ENCODE measurements around the gene AZIN2.
A peak's percentile ranks its signal among the peaks of the same experiment; 100 is the strongest.
"Not testable (repeated sequence)": the region's sequence is repeated elsewhere in the genome, so short reads cannot be mapped to it uniquely, and the experiment has no call there.

Gene AZIN2

DNA sequence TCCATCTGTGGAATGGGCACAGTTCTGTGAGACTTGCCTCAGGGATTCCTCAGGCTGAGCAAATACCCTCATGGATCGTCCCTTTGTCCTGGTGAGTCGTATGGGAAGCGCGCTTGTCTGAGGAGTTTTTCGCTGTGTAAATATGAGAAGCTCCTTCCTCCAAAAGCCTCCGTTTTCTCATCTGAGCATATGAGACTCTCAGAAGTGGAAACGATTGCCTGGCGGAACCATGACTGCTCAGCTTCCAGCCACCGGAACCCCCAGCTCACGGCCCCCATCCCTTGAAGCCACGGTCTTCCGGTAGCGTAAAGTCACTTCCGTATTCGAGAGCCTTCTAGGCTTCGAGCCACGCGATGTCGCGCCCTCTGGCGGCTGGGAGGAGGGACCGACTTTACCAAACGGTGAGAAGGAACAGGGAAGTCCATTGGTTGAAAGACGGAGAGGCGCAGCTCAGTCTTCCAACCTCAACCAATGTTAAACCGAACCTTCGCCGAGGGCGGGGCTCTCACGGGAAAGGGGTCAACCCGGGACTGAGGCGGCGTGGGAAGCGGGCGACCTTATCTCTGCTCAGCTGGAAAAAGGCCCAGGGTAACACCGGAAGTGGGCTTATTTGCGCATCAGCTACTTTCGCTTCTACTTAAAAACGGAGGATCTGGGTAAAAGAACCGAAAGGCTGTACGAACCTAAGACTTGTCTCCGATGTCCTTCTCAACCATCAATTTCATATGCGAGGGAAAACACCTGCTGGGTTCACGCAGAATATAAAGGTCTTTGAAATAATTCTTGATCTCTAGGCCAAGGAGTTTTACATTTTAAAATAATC is 46.3 kb downstream of the AZIN2 start:
- DNase-seq (ENCODE audit: low read depth, low spot score), result peak; percentile 99

DNA sequence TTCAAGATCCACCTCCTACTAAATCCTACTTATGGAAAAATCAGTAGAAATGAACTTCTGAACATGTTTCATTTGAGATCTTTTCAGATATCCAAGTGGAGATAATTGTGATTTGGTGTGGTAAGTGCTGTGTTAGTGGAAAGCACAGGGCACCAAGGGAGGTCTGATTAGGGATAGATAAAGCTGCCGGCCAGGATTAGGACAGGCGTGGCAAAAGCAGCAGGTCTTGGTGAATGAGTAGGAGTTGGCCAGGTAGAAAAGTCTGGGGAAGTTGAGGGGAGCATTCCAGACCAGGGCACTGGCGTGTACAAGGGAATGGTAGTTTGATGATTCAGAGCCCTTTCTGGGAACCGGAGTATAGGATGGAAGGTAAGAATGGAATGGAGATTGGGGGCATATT is 47.8 kb downstream of the AZIN2 start:
- DNase-seq (ENCODE audit: low read depth, low spot score), result no peak

DNA sequence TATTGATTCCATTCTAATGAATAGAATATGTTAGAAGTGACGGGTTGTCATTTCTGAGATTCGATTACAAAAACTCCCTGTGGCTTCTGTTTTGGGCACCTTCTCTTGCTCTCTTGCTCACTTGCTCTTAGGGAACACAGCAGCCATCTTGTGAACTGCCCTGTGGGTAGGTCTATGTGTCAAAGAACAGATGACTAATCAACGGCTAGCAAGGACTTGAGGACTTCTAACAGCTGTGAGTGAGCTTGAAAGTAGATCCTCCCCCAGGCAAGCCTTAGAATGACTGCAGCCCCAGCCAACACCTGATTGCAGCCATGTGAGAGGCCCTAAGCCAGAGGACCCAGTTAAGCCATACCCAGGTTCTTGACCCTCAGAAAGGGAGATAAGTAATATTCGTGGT is 49.3 kb downstream of the AZIN2 start:
- no peak for DNase-seq (ENCODE audit: low read depth, low spot score)

DNA sequence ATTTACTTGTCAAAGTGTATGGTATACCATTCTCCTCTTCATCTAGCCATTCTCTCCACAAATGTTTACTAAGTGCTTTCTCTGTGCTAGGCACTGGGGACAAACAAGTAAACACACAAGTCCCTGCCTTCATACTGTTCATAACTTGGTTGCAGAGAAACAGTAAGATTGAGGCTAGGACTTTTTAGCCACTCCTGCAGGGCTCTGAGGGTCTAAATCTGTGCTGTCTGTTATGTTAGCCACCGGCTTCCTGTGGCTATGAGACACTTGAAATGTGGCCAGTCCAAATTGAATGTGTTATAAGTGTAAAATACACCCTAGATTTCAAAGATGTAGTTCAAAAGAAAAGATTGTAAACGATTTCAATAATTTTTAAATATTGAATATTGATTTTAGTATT is 50.2 kb downstream of the AZIN2 start:
- DNase-seq (ENCODE audit: low read depth, low spot score), result no peak

DNA sequence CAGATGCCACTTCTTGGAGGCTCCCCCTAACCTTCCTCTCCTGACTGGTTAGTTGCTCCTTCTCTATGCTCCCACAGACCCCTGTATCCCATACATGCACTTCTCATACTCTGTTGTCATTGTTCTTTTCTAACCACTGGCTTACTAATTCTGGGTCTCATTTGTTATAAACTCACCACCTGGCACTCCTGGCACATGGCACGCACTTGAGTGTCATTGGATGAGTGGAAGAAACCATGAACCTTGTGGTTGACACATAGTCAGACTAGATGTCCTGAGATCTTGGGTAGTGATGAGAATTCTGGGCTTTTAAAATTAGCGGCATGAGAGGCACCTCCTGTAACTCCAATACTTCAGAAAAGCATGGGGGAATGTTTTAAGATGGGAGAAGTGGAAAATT is 51.6 kb downstream of the AZIN2 start:
- no peak for DNase-seq (ENCODE audit: low read depth, low spot score)

DNA sequence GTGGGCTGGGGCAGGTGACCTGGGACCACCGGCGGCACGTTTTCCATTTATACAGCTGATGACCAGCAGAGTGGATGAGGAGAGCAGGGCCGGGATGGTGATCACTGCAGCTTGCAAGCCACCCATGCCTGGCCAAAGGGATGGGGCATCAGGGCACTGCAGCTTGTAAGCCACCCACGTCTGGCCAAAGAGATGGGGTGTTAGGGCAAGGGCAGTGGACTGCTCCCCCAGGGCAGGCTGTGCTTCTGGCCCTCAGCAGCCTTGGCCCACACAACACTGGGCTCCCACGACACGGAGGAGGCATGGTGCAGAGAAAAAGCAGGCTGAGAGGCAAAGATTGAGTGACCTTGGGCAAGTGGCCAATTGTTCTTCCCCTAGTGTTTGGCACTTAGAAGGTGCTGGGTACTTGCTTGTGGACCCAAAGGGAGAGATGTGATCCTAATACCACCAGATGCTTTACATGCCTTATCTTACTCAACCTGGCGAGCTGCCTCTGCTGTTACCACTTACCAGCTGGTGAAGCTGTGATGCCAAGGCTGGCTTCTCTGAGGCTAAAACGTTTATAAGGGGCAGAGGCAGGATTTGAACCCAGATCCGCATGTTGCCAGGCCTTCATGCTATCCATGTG is 52.6 kb downstream of the AZIN2 start:
- DNase-seq (ENCODE audit: low read depth, low spot score), result no peak

DNA sequence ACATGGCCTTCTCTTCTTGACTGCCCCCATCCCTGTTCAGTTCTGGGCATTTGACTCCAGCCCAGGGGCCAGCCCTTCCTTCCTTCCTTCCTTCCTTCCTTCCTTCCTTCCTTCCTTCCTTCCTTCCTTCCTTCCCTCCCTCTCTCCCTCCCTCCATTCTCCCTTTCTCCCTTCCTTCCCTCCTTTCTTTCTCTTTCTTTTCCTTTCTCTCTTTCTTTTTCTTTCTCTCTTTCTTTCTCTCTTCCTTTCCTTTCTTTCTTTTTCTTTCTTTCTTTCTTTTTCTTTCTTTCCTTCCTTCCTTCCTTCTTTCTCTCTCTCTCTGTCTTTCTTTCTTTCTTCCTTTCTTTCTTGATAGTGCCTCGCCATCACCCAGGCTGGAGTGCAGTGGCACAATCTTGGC is 55.1 kb downstream of the AZIN2 start:
- not testable (repeated sequence) for DNase-seq (ENCODE audit: low read depth, low spot score)

DNA sequence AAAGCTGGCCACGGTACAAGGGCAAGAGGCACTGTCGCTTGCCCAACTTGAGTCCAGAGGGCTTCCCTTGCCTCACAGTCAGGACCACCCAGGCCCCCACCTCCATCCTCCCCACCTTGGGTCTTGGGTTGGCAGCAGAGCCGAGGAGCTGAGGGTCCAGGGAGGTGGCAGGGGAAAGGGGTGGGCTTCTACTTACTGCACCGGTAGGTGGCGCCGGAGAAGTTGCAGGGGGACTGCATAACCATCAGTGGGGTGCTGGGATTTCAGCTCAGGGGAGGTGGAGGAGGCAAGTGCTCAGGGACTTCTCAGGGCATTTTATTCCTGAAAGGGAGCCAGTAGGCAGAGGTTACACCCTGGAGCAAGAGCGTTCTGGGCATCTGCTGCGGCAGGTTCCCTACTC is 56.8 kb downstream of the AZIN2 start:
- DNase-seq (ENCODE audit: low read depth, low spot score), result no peak

DNA sequence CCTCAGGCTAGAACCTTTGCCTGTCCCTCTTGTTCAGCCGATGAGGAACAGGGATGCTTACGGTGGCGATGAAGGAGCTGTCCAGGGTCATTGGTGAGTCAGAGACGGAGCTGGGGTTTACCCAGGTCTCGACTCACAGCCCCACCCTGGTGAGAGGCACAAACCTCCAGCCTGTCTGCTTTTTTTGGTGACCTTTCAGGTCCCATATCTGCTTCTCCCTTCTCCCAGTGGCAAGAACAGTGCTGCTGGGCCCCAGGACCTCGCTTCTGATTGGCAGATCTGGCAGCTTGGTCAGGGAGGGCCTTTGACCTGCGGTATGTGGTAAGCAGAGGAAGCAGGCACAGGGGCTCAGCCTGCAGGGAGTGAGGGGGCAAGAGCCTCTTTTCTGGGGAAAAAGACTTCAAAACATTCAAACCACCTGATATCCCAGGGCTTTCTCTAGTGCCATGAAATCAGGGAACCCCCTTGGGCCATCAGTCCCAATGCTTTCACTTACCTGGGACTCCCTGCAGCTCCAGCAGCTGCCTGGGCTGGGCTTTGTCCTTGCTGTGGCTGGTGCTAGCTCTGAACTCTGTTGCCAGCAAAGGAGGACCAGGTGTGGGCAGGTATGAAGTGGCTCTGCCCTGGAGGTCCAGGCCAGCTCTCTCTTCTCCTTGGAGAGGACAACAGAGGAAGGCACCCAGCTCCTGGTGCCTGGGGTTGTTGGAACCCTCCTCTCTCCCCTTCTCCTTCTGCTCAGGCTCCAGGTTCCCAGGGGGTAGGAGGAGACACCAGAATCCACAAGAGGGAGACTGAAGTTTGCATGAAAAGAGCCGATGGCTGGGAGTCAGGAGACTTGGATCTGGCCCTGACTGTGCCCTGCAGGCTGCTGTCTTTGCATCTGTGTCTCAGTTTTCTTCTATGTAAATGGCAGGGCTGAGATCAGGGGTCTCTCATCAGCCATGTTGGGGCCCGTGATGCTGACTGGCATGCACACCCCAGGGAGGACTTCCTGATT is 59.5 kb downstream of the AZIN2 start:
- no peak for DNase-seq (ENCODE audit: low read depth, low spot score)

DNA sequence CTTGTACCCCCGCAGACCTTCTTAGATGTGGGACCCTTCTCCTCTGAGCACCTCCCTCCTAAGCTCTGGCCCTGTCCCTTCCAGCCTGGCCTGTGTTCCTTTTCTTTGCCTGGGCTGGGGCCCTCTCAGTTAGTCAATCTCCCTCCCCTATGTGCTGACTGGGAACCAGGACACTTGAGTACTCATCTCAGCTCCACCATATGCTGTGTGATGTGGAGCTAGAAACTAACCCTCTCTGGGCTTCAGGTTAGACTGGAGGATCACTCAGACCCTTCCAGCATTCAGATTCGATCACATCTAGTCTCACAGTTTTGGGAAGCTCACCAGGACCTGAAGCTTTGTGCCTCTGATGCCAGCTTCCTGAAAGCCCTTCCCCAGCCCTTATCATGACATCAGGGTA is 60.3 kb downstream of the AZIN2 start:
- no peak for DNase-seq (ENCODE audit: low read depth, low spot score)

DNA sequence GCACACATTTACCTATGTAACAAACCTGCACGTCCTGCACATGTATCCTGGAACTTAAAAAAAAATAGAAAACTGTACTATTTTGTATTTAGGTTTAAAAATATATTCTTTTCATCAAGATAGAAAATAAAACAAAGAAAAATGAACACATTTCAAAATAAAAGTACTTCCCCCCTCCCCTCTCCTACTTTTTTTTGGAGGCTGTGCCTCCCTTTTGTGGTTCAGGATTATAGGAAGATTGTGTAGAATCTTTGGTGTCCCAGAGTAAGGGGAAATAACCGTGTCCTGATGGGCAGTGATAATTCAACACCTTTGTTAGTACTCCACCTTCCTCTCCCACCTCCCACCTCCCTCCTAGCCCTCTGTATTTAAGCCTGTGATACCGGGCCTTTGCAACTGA is 60.8 kb downstream of the AZIN2 start:
- no peak for DNase-seq (ENCODE audit: low read depth, low spot score)

DNA sequence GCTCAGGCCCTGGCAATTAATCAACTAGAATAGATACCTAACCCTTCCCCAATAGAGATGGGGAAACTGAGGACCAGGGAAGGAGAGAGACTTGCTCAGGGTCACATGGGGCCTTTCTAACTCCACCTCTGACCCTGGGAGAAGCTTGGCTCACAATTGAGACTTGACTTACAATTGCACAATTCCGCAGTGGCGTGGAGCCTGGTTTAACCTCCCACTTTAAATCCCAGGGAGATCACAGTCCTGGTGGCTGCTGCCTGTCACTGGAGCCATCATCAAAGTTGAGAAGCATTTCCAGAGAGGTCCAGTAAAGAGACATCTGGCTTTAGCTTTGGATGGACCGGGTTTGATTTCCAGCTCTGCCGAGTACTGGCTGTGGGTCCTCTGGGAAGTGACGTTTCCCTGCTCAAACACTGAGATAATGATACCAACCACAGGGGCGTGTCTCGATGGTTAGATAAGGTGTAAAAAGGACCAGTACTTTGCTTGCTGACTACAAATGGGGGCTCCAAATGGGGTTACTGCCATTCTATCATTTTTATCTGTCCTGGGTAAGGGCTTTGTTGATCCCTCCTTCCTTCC is 61.6 kb downstream of the AZIN2 start:
- no peak for DNase-seq (ENCODE audit: low read depth, low spot score)

DNA sequence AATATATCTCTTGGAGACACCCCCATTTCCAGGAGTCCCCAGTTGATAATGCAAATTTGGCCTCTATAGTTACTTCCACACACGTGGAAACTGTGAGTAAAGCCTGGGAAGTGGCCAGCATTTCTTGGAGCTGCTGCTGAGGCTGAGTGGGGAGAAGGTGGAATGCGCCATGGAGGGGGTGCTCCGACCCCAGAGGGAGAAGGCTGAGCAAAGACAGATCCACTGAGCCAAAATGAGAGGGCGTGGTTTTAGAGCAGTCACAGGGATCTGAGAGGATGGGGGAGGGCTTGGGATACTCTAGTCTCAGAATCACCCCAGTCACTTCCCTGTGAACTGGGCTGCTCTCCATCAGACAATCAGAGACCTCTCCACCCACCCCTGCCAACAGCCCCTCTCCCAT is 62.2 kb downstream of the AZIN2 start:
- no peak for DNase-seq (ENCODE audit: low read depth, low spot score)

DNA sequence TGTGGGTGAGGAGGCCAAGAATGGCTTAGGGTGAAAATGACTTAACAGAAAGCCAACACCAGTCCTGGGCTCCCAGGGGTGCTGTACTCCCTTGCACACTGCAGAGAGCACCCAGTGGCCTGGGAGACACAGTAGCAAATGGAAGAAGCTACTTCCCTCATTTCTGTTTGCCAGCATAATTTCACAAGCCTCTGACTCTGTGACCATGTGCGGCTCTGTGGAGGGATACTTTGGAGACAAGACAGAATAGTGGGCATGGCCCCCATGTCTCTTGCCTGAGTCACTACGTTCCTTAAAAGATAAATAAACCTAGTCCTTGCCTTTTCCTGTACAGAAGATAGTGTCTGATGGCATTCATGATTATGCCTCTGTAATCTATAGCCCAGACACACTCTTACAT is 62.7 kb downstream of the AZIN2 start:
- no peak for DNase-seq (ENCODE audit: low read depth, low spot score)

DNA sequence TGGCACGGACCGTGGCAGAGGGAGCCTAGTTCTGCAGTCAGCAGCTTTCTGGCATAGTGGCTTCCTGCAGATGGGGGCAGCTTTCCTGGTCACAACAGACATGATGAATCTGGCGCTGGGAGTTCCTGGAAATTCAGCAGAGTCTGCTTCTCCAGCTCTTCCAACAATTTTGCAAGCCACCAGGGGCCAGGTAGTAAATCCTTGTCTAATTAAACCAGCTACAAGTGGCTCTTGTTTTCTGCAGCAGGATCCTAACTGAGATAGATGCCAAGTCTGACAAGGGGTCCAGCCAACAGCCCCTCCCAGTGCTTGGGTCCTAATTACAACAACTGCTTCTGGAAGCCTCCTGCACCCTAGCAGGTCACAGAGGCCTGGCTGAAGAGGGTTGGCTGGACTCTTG is 65.0 kb downstream of the AZIN2 start:
- DNase-seq (ENCODE audit: low read depth, low spot score), result no peak

DNA sequence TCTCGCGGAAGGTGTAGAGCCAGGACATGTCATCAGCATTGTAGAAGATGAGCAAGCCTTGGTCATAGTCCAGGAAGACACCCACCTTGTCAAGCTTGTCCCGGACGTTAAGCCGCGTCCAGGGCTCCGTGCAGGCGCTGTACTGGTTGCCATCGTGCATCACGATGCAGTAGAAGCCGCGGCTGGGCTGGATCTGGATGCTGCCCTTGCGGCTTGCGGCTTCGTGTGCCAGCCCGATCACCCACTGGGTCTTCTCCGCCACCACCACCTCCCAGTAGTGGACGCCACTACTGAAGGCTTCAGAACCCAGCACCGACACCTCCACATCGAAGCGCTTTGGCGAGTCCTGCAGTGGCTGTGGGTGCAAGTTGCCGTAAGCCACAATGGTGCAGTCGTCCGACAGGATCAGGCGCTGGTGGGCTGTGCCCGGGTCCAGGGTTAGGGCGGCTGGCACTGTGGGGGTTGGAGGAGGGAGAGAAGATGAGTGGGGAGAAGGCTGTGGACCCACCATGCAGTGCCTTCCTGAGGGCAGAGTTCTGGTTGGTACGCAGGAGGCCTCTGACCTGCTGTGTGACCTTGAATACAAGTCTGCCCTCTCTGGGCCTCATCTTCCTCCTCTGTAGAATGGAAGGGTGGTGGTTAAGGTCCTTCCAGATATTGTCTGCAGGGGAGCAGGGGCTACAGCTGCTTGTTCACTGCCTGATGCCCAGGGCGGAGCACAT is 66.5 kb downstream of the AZIN2 start:
- DNase-seq (ENCODE audit: low read depth, low spot score), result no peak

DNA sequence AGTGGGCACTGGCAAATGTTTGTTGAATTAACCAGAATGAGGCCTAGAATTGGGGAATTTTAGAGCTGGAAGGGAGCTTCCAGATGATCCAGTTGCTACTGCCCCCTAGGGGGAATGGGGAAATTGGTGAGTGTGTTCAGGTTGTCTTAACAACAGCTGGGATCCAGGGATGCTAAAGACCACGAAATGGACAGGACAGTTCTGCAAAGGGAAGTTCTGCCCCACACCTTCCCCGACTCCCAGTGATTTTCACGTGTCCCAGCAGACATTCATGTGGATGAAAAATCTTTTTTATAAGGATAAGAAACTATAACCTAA is 67.0 kb downstream of the AZIN2 start:
- DNase-seq (ENCODE audit: low read depth, low spot score), result no peak

DNA sequence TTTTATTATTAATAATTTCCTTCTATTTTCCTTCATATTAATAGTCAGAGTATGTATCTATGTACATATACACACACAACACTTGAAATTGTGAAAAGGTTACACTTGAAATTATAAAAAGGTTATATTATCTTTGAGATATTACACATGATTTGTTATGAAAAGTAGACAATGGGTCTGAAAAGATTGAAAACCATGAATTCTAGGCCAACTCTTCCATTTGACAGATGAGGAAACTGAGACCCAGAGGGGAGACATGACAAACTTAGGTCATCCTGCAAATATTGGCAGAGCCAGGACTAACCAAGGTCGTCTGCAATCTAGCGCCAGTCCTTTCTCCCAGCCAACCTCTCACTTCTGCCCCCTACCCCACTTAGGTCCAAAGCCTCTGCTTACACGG is 67.7 kb downstream of the AZIN2 start:
- DNase-seq (ENCODE audit: low read depth, low spot score), result no peak

DNA sequence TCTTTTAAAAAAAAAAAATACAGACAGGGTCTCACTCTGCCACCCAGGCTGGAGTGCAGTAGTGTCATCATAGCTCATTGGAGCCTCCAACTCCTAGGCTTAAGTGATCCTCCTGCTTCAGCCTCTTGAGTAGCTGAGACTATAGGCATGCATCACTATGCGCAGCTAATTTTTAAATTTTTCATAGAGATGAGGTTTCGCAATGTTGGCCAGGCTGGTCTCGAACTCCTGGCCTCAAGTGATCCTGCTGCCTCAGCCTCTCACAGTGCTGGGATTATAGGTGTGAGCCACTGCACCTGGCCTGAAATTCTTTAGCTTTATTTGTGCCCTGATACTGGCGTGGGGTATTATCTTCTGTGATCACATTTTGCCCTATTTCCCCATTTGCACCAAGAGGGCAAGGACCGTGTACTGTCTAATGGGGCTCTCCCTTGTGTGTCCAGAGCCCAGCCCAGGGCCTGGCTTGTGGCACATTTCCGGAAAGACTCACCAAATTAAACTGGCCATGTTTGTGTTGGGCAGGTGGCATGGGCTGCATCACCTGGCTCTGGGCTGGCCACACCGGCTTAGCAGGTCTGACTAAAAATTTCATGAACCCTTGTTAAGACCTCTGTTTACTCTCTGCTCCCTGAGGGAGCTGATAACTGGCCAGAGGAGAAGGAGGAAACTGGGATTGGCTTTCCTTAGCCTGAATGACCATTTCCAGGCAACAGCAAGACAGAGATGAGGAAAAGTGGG is 68.7 kb downstream of the AZIN2 start:
- DNase-seq (ENCODE audit: low read depth, low spot score), result no peak

DNA sequence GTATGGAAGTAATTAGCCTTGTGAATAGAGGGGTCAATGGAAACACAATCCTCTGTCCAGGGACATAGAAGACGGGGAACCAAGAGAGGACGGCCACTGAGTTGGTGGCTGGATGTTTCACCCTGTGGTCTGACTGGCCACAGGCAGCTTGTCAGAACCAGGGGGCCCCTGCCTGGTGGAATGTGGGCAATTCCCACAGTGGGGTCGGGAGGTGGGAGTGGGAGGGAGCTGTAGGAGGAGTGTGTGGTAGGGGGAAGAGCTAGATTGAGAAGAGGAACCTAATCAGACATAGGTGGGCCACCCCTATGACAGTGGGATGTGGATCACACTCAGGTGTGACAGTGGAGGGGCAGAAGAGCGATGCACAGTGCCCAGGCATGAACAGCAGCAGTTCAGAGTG is 69.6 kb downstream of the AZIN2 start:
- no peak for DNase-seq (ENCODE audit: low read depth, low spot score)

DNA sequence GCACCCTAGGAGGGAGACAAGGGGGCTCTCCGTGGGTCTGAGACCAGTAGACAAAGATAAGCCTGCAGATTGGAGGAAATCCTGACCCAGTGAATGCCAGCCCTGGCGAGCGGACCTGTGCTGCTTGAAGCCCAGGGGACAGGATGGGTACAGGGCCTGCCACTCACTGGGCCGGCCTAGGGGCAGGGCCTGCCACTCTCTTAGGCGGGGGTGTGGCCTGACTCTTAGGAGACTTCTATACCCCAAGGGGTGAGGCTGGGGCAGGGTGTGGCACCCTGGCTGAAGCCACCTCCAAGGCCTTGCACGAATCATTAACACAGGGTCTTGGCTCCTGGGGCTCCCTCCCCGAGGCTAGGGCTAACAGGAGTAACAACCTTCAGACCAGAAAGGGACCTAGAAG is 70.2 kb downstream of the AZIN2 start:
- no peak for DNase-seq (ENCODE audit: low read depth, low spot score)

Measured in activated naive CD8-positive, alpha-beta T cell treated with anti-CD3 and anti-CD28 coated beads, Interleukin-2, amount 50 U/mL, for 16 hours (primary cell).